HL-60/S4 treated with retinoic acid at 250 ng/mL for 4 days and 3 days (cell line): ENCODE measurements around the gene ZBED4.
"Not testable (repeated sequence)": the region's sequence is repeated elsewhere in the genome, so short reads cannot be mapped to it uniquely, and the experiment has no call there.

Experiments
- in situ Hi-C: fragments of 300-500 bp; cut with MboI; formaldehyde crosslinking; loops from 2 replicates; pipeline ENCODE4 v1.7.0; 2022; ENCODE audit warnings: low sequenced_read_pairs

ZBED4 gene, protein sequence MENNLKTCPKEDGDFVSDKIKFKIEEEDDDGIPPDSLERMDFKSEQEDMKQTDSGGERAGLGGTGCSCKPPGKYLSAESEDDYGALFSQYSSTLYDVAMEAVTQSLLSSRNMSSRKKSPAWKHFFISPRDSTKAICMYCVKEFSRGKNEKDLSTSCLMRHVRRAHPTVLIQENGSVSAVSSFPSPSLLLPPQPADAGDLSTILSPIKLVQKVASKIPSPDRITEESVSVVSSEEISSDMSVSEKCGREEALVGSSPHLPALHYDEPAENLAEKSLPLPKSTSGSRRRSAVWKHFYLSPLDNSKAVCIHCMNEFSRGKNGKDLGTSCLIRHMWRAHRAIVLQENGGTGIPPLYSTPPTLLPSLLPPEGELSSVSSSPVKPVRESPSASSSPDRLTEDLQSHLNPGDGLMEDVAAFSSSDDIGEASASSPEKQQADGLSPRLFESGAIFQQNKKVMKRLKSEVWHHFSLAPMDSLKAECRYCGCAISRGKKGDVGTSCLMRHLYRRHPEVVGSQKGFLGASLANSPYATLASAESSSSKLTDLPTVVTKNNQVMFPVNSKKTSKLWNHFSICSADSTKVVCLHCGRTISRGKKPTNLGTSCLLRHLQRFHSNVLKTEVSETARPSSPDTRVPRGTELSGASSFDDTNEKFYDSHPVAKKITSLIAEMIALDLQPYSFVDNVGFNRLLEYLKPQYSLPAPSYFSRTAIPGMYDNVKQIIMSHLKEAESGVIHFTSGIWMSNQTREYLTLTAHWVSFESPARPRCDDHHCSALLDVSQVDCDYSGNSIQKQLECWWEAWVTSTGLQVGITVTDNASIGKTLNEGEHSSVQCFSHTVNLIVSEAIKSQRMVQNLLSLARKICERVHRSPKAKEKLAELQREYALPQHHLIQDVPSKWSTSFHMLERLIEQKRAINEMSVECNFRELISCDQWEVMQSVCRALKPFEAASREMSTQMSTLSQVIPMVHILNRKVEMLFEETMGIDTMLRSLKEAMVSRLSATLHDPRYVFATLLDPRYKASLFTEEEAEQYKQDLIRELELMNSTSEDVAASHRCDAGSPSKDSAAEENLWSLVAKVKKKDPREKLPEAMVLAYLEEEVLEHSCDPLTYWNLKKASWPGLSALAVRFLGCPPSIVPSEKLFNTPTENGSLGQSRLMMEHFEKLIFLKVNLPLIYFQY

DNA sequence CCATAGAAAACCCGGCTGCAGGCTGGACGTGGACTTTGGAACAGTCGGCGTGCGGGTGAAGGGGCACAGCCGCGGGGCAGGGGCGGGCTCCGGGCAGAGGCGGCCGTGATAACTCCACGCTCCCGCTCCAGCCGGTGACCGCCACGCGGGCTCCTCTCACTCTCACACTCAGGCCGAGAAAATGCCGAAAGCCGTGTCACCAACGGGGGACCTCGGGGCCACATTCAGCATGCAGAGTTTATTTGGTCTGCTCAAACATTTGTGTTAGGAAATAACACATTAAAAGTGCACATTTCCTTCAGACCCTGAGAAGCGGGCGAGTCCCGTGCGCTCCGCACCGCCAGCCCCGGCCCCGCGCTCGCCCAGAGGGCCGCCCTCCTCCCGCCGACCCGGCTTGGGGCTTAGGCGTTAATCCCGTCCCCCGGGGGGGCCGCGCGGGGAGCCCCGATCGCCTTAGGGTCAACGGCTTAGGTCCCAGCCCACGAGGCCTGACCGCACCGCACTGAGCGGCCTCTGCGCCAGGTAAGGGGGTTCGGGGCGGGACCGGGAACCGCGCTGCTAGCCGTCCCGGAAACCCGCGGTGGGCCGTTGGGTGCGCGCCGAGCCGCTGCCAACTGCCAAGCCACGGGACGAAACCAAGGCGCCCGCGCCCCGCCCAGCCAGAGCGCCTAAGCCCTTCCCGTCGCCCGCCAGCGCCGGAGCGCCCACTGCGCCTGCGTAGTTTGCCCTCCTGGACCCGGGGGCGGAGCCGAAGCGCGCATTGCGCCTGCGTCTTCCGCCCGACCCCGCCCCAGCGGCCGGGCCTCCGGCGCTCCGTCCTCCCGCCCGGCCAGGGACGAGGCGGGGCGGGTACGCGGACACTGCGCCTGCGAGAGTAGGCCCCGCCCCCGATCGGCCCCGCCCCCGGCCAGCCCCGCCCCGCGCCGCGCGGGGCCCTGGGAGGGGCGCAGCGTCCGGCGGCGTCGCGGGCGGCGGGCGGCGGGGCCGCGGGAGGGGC lies at the start of gene ZBED4:
Gene ZBED4 (plus strand): TSS at position 947 of the 997 bp plus-strand sequence. CDS start 29,819 bp downstream, outside the sequence.
- in situ Hi-C loops = no loop called here

DNA sequence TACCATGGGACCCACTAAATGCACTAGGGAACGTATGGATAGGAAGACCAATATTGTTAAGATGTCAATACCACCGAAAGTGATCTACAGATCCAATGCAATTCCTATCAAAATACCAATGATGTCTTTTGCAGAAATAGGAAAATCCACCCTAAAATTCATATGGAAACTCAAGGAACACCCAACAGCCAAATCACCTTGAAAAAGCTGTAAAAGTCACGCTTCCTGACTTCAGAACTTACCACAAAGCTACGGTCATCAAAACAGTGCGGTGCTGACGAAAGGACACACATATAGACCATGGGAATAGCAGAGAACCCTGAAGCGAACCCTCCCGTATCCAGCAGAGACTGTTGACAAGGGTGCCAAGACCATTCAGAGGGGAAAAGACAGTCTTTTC lies 46.5 kb upstream of the ZBED4 start:
- in situ Hi-C loops = no loop called here

DNA sequence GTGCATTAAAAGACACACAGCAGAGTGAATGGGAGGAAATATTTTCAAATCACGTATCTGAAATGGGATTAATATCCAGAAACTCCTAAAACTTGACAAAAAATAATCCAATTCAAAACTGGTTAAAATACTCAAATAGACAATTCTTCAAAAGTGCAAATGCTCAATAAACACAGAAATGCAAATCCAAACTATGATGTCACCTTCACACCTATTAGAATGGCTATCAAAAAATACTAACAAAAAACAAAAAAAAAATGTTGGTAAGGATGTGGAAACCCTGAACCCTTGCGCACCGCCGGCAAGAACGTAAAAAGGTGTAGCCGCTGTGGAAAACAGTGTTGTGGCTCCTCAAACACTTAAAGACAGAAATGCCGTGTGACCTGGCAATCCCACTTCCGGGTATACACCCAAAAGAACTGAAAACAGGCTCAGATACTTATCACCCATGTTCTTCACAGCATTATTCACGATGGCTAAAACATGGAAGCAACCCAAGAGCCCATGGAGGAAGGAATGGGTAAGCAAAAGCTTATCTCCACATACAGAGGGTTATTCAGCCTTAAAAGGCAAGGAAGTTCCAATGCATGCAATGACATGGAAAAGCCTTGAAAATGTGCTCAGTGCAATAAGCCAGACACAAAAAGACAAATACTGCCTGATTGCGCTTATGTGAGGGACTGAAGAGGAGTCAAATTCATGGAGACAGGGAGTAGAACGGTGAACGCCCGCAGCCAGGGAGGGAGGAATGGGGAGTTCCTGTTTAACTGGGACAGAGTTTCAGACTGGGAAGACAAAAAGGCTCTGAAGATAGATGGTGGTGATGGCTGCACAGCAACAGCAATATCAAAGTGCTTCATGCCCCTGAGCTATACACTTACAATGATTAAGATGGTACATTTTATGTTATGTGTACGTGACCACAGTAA lies 45.6 kb upstream of the ZBED4 start:
- in situ Hi-C loops = no loop called here

DNA sequence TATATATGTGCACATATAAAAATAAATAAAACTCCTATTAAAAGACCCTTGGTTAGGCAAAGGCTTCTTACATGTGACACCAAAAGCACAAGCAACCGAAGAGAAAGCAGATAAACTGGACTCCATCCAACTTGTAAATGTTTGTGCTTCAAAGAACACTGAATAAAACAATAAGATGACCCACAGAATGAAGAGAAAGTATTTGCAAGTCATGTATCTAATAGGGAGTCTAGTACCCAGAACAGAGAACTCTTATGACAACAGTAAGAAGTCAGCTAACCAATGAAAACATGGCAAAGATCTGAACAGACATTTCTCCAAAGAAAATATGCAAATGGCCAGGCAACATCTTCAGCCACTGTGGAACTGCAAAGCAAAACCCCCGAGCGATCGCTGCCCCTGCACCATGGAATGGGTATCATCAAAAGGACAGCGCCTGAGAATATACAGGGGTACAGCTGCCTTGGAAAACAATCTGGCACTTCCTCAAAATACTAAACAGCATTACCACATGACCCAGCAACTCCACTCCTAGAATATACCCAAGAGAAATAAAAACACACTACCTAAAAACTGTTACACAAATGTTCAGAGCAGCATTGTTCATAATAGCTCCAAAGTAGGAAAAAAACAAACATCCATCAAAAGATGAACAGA lies 43.2 kb upstream of the ZBED4 start:
- in situ Hi-C loops = no loop called here

DNA sequence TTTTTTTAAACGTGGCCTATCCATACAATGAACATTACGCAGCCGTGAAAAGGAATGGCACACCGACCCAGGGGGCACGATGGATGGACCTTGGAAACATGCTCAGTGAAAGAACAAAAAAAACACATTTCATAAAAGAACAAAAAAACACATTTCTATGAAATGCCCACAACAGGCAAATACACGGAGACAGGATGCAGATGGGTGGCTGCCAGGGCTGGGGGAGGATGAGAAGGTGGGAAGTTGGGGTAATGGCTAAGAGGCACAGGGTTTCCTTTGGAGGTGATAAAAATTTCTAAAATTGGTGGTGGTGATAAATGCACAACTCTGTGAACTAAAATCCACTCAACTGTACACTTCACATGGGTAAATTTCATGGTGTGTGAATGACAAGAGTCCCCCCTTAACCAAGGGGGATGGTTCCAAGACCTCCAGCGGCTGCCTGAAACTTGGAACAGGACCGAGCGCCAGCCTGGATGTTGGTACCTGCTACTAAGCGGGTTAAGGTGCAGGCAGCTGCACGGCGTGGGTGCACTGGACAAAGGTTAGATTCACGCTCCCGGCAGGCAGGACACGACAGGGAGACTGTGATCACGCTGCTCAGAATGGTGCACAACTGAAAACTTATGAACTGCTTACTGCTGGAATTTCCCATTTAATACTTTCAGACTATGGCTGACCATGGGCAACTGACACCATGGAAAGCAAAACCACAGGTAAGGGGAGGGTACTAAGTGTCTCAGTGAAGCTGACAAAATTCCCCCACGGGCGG lies 42.4 kb upstream of the ZBED4 start:
- in situ Hi-C loops = no loop called here

DNA sequence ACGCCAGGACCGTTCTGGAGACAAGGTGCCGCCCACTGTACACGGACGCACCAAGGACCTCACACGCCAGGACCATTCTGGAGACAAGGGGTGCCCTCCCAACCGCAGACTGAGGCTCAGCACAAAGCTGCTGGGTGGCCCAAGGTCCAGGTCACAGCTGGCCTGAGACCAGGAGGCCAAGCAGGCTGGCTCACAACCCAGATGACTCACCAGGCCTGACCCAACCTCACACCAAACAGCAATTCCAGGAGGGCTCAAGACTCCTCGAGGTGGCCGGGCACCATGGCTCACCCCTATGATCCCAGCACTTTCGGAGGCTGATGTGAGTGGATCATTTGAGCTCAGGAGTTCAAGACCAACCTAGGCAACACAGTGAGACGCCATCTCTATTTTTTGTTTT lies 40.8 kb upstream of the ZBED4 start:
- in situ Hi-C loops = no loop called here

DNA sequence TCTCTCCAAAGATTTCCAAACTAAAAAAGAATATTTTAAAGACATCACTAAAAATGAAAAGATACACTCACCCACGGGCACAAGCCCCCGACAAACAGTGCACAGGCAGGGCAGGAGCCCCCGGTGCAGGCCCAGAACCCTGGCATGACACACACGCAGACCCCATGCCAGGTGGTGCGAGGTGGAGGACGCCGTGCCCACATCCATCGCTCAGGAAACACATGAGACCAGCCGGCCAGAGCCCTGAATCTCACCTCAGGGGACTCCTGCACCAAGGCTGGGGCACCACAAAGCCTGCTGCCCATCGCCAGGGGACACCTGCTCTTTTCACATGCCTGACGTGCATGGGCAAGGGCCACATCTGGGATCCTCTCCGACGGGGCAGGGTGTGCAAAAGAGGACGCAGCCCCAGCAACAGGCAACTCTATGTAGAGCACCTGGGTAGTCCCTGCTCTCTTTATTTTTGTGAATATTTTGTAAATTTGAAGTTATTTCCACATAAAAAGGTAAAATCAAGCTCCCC lies 39.4 kb upstream of the ZBED4 start:
- in situ Hi-C loops = no loop called here

DNA sequence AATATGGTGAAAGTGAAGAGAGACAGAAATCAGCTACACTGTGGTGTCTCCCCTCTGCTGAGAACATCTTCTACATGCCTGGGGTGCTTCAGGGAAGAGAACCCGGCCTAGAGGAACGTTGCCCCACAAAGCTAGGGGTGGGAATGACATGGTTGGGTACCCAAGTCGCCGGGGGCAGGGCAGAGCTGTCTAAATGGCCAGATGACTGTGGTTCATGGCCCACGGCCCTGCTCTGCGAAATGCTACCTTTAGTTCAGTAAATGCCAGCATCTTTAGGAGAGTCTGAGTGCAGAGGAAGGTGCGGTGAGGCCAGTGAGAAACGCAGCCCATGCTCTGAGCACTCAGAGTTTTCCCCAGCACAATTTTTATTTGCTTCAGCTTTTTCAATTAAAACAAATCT lies 38.8 kb upstream of the ZBED4 start:
- in situ Hi-C loops = no loop called here

DNA sequence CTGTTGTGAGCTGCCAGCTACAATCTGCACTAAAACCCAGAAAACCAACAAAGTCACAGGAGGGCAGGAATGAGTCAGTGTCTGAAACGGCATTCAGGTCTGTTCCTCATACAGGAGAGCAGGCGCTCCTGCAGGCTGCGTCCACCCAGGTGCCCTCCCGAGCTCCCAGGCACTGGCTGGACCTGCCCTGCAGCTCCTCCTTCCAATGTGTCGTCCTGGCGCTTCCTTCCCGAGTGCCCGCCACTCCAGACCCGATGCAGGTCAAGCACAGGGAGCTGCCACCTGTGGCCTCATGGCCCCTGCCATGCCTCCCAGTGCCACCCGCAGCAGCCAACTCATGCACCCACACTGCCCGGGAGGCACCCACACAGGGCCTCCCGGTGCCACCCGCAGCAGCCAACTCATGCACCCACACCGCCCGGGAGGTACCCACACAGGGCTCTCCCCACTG lies 38.0 kb upstream of the ZBED4 start:
- in situ Hi-C loops = no loop called here

DNA sequence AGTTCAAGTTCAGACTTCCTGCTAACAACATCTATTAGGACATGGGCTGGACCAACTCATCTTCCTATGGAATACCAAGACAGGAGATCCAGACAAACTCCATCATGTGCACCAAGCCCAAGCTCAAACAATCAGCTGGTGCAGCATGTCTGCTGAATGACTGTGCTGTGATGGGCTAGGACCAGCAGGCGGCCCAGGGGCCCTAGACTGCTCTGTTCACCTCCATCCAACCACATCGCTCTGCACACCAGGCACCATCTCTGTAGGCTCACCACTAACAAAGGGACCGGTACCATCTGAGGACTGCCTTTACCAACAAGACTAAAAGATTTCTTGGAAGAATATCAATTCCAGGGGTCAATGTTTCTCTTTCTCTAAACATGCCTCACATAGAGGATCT lies 36.3 kb upstream of the ZBED4 start:
- in situ Hi-C loops = no loop called here

DNA sequence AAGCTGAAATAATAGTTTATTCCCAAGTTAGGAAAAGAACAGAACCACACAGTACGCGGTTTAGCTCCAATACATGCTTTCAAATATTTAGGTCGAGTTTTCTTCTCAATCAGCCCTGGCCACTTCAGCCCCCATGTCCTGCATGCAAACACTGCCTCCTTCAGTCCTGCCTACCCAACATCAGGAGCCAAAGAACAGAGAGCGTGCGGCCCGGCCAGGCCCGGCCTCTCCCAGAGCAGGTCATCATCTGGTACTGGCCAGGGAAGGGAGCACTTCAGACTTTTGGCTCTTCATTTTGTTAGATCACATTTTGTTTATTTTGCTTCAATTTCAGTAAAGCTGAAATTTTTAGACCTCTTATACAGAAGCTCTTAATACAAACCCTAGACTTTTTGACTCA lies 32.7 kb upstream of the ZBED4 start:
- in situ Hi-C loops = no loop called here

DNA sequence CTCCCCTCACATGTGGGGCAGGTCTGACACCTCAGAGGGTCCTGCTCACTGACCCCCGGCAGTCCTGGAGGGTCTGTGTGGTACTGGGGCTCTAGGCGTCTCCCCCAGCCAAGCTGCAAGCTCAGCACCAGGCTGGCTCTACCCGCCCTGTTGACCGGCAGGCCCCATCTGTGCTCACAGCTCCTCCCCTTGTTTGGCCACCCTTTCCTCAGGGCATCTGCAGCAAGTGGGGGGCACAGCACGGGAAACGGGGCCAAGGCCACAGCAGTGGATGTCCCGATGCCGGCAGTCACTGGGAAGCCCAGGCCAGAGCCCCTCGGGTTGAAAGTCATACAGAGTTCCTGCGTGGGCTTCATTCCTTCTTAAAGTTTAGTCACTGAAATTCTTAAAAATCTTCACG lies 31.9 kb upstream of the ZBED4 start:
- in situ Hi-C loops = not testable (repeated sequence)

DNA sequence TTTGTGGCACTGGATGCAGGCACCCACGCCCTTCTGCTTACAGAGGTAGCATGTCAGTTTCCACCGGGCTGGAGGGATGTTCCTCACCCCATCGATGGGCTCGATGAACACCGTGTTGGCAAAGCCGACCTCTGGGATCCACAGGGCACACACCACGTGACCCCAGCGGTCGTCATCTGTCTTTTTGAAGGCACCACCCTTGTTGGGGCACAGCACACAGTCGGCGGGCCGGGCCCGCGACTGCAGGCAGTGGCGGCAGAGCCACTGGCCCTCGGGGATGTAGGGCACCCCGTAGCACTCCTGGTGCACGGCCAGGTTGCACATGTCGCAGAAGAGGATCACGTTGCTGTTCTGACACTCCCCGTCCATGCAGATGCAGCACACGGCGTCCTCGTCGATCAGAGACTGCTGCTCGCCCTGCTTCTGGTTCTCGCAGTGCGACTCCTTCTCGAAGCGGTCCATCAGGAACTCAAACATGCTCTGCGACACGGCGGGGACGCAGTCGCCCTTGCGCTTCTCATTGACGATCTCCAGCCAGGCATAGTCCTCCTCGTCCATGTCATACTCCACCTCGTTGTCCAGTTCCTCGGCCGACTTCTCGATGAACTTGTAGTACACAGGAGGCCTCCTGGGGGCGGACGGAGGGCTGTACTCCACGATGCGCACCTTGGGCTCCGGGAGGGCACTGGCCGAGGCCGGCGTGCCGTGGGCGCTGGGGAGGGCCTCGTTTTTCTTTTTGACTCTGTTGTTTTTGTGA lies 30.2 kb upstream of the ZBED4 start:
- in situ Hi-C loops = no loop called here

DNA sequence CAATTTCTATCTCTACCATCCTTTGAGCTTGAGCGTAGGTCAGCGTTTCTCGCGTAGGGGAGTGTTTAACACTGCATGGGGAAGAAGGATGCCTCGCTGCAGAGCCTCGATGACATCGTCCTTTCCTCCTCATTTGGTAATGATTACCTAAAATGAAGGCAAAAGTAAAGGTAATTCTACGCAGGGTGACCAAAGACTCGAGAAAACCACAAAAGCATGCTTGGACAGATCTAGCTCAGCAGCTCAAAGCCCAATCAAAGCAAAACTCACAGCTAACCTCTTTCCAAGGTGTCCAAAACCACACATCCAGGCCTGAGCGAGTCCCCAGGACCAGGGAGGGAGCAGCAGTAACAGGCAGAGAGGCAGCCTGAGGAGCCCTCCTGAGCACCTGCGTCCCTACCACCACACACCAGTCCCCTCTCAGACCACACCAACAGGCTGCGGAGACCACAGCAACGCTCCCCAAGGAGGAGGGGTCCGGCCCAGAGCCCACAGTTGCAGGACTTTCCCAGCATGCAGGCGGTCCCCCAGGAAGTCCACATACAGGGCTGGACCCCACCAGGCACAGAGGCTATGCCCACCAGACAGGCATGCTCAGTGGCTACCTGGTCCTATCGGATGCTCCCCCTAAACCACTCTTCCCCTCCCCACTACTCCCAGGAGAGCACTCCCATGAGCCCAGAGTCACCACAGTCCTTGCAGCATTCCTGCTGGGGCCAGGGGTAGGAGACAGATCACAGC lies 29.3 kb upstream of the ZBED4 start:
- in situ Hi-C loops = no loop called here

DNA sequence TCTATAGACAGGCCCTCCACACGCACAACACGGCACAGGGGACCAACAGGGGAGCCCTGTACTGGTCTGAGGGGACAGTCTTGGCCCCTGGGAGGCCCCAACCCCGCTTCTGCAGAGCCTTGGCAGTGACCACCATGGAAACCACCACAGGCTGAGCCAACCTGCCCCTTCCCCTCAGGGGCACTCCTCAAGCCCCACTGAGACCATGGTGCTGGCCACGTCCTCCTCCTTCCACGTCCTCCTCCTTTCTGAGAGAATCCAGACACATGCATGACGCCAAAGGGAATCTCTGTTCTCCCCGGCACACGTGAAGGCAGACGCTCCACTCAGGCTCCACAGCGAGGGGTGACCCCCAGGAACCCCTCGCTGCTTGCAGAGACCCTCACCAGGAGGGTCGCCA lies 28.7 kb upstream of the ZBED4 start:
- in situ Hi-C loops = no loop called here

DNA sequence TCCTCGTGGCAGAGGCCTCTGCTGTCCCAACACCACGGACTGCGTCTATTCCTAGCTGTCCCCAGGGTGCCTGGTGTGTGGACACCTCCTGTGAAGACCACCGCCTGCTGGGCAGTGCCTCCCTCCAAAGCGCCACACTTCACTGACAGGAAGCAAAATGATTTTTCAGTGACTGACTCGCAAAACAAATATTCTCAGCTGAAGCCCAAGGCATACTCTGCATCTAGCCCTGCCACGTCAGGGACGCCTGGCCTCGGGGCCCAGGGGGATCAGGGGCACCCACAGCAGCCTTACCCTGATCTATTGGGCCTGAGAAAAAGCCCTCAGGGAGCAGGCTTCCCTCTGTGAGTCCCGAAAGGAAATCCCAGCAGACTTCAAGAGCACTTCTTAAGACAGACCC lies 28.2 kb upstream of the ZBED4 start:
- in situ Hi-C loops = no loop called here
